B cell (primary cell): ENCODE results near the gene SLC30A2. TPM values are rescaled to one million over a fixed set of nuclear protein-coding genes. Genes with fewer than 3 reads are reported as not detected.

ENCODE experiments used
- ATAC-seq: fragments of 200-7000 bp; cut with Tn5 transposase; one replicate; pipeline ENCODE4 v1.10.0; 2021; ENCODE audit warnings: low read depth, mild to moderate bottlenecking, moderate number of reproducible peaks, moderate library complexity
- CTCF ChIA-PET: fragments of 350-600 bp; sonication (Branson Sonifier 250); formaldehyde crosslinking; loops from one replicate; lab custom pipeline; 2021; ENCODE audit warnings: antibody characterized with exemption, inconsistent platforms; lab: Charles Lee
- POLR2A ChIA-PET: fragments of 350-600 bp; sonication (Branson Sonifier 250); formaldehyde crosslinking; loops from one replicate; lab custom pipeline; 2021; ENCODE audit warnings: antibody characterized with exemption; lab: Charles Lee
- DNase-seq: peaks from one replicate; pipeline ENCODE4 v3.0.0; 2013
- H2AFZ ChIP-seq: 2 replicates; pipeline ENCODE4 v1.6.1; 2012; ENCODE audit warnings: mild to moderate bottlenecking, low read depth, low read length; ENCODE audit not compliant: insufficient read depth, poor library complexity, severe bottlenecking
- H3K27ac ChIP-seq, 2 donors: 1 replicate in 1 of 2; 2 replicates in 1 of 2; pipeline ENCODE4 v1.5.1; 2012 to 2013; ENCODE audit warnings: low read length in 2 of 2, mild to moderate bottlenecking in 2 of 2, moderate library complexity in 1 of 2
- H3K27me3 ChIP-seq, 4 experiments: fragments of 200-600 bp in 1 of 4; sonication (generic) in 1 of 4; replicated peaks in 1 of 4; 1 replicate in 2 of 4; 2 replicates in 2 of 4; pipeline versions ENCODE4 v1.6.1 to v1.7.0; 2013 to 2016; ENCODE audit warnings: low read length in 3 of 4, mild to moderate bottlenecking in 2 of 4, mixed read lengths in 1 of 4, moderate library complexity in 1 of 4; ENCODE audit not compliant: insufficient read depth in 4 of 4, control insufficient read depth in 3 of 4; ENCODE audit errors: control extremely low read depth in 1 of 4
- H3K36me3 ChIP-seq, 2 experiments: replicated peaks in 1 of 2; 1 replicate in 1 of 2; 2 replicates in 1 of 2; pipeline versions ENCODE4 v1.6.1 to v1.7.1; 2013; ENCODE audit warnings: low read length in 1 of 2; ENCODE audit not compliant: insufficient read depth in 2 of 2, control insufficient read depth in 1 of 2; ENCODE audit errors: control extremely low read depth in 1 of 2, extremely low read depth in 1 of 2
- H3K4me1 ChIP-seq, 2 donors: fragments of 200-600 bp in 1 of 2; sonication (generic) in 1 of 2; 1 replicate in 1 of 2; 2 replicates in 1 of 2; pipeline versions ENCODE4 v1.5.1 to v1.6.1; 2013 to 2017; ENCODE audit warnings: low read length in 2 of 2; ENCODE audit not compliant: control insufficient read depth in 2 of 2, insufficient read depth in 2 of 2
- H3K4me2 ChIP-seq: replicated peaks from 2 replicates; pipeline ENCODE3; 2012; ENCODE audit warnings: mild to moderate bottlenecking, low read depth, low read length; ENCODE audit not compliant: poor library complexity, severe bottlenecking
- H3K4me3 ChIP-seq, 5 experiments: fragments of 200-600 bp in 1 of 5; sonication (generic) in 1 of 5; 1 replicate in 3 of 5; 2 replicates in 2 of 5; pipeline versions ENCODE4 v1.5.1 to v1.7.0; 2011 to 2016; ENCODE audit warnings: low read length in 4 of 5, mild to moderate bottlenecking in 4 of 5, low read depth in 2 of 5, control low read depth in 1 of 5, moderate library complexity in 1 of 5; ENCODE audit not compliant: insufficient read depth in 1 of 5; ENCODE audit errors: control extremely low read depth in 1 of 5, extremely low read depth in 1 of 5
- H3K79me2 ChIP-seq: fragments of 200-600 bp; sonication (generic); one replicate; pipeline ENCODE4 v1.6.0; 2016; ENCODE audit warnings: low read length; ENCODE audit not compliant: control insufficient read depth, insufficient read depth
- H3K9ac ChIP-seq: fragments of 200-600 bp; sonication (generic); 2 replicates; pipeline ENCODE4 v1.6.1; 2017; ENCODE audit warnings: mild to moderate bottlenecking, low read length, moderate library complexity
- H3K9me3 ChIP-seq, 3 donors: one replicate each; pipeline versions ENCODE4 v1.6.1 to v1.7.1; 2013; ENCODE audit warnings: low read length in 2 of 3; ENCODE audit not compliant: control insufficient read depth in 2 of 3, insufficient read depth in 1 of 3; ENCODE audit errors: control extremely low read depth in 1 of 3
- H4K20me1 ChIP-seq: 2 replicates; pipeline ENCODE4 v1.6.0; 2012; ENCODE audit warnings: mild to moderate bottlenecking, low read length; ENCODE audit not compliant: insufficient read depth, control insufficient read depth, poor library complexity, severe bottlenecking
- H3K27ac Mint-ChIP-seq: one replicate; pipeline ENCODE4 v1.8.0; 2021; ENCODE audit warnings: mixed read lengths
- H3K27me3 Mint-ChIP-seq: one replicate; pipeline ENCODE4 v1.8.0; 2021; ENCODE audit warnings: mixed read lengths
- H3K4me1 Mint-ChIP-seq: one replicate; pipeline ENCODE4 v1.8.0; 2021; ENCODE audit warnings: mixed read lengths
- H3K4me3 Mint-ChIP-seq: one replicate; pipeline ENCODE4 v1.8.0; 2021; ENCODE audit warnings: mixed read lengths
- H3K9me3 Mint-ChIP-seq: one replicate; pipeline ENCODE4 v1.8.0; 2022; ENCODE audit warnings: mixed read lengths; ENCODE audit not compliant: insufficient read depth
- CTCF ChIP-seq: fragments of 200-600 bp; IDR thresholded peaks from one replicate; pipeline ENCODE4 v1.8.0; 2022; ENCODE audit warnings: antibody characterized with exemption, mild to moderate bottlenecking
- EZH2 ChIP-seq: IDR thresholded peaks from 2 replicates; pipeline ENCODE4 v1.6.1; 2012; ENCODE audit warnings: borderline replicate concordance, low read depth, mild to moderate bottlenecking, moderate library complexity, low read length; ENCODE audit not compliant: insufficient read depth, poor library complexity, severe bottlenecking
- WGBS: methylation state at CpG from one replicate; pipeline ENCODE4 v1.1.5; 2013; ENCODE audit warnings: missing lambda C conversion rate; ENCODE audit not compliant: insufficient coverage; 5-methylcytosine and 5-hydroxymethylcytosine counted together
- intact Hi-C: fragments of 100-400 bp; cut with micrococcal nuclease; formaldehyde crosslinking; loops from one replicate; pipeline ENCODE4 v1.10.0; 2022
- polyA plus RNA-seq: library from polyadenylated mRNA; depleted of rRNA; stranded (reverse); fragments of >200 nt; gene quantifications from 2 replicates; pipeline ENCODE4 v1.2.3, GENCODE V29; 2012
- total RNA-seq, 2 donors: library from RNA; stranded (reverse); fragments of 120-200 nt in 1 of 2; gene quantifications; 1 replicate in 1 of 2; 2 replicates in 1 of 2; pipeline versions ENCODE4 v1.2.3 to v1.2.4, GENCODE V29; 2013 to 2022

SLC30A2 gene
- total and polyA plus RNA-seq, 2 donors (not counting 1 experiment from before 2014, with no cell fraction given) = not detected

GRCh38 chr1:26046246-26047095 is 553 bp upstream of the SLC30A2 start:
- WGBS = 10% methylated on average over 55 of the region's 57 CpGs
- Histone ChIP-seq H3K27ac (no peak overlapping the region), H3K9ac (no peak overlapping the region), H3K36me3 (no peaks in the 10 kb centered on the region), H3K4me3 (no peak overlapping the region), H2AFZ (no peak overlapping the region), H3K9me3 (peaks cover 0 to 3% (median 0%) of the 10 kb centered on the region in 3 donors), H3K79me2 (no peaks in the 10 kb centered on the region), H4K20me1 (no peaks in the 10 kb centered on the region), H3K4me2 (peak overlapping the region; percentile 33), H3K4me1 (peaks cover 0 to 3% of the 10 kb centered on the region in 2 donors), H3K27me3 (peaks cover 0 to 69% (median 25%) of the 10 kb centered on the region in 4 experiments)
- TF ChIP-seq EZH2 (no peak), CTCF (no peak)
- ChIA-PET CTCF (no interaction called here), POLR2A (no interaction called here)
- ATAC-seq (no peak), DNase-seq (no peak)
- Mint-ChIP-seq H3K4me1 (peaks cover 2% of the 10 kb centered on the region), H3K9me3 (no peaks in the 10 kb centered on the region), H3K4me3 (no peak overlapping the region), H3K27me3 (peaks cover 53% of the 10 kb centered on the region), H3K27ac (no peak overlapping the region)
- intact Hi-C loops = no loop called here
